ENCODE results near the gene CALHM5. TPM values are rescaled to one million over a fixed set of nuclear protein-coding genes. Genes with fewer than 3 reads are reported as not detected.

The CALHM5 gene
- total and polyA plus RNA-seq, 8 donors: under 0.01 to 4.2 (median 0.22) TPM

DNA sequence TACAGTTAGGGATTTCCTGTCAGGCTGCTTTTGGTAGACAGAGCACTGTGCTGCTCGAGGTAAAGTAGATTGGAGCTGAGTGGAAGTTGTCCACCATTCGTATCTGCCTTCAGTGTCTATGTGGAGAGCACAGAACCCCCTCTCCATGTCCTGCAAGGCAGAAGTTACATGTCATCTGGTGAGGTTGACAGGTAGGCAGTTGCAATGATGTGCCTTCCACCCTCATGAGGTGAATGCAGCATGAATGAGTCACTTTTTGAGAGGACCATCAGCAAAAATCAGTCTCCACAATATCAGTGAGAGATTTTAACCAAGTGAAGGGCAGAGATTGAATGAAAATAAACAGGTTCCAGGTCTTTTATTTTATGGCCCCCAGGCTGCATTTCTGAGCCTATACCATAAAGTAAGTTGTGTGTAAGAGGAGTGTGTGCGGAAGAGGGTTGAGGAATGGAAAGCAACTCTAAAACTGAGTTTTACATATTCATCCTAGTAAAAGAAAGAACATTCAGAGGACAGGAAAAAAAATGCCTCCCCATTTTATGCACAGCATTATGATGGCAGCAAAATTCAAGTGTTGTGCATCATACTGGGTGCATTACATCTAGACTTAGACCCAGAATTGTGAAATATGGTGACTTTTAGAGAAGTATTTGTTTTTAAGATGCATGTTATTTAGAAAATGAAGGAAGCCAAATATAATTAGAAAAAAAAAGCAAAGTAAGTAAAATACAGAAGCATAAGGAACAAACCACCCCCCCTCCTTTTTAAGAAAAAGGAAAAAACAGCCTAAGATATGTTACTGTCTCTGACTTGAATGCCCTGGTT lies 18.2 kb downstream of the CALHM5 start:
- Histone ChIP-seq H3K36me3 (no peaks in the 10 kb centered on the region), H3K4me3 (no peak overlapping the region), H3K27me3 (peaks cover 0 to 3% (median 0%) of the 10 kb centered on the region in 3 donors), H3K27ac (no peak overlapping the region), H3K4me1 (peaks cover 0 to 4% (median 0%) of the 10 kb centered on the region in 4 donors), H3K9me3 (no peaks in the 10 kb centered on the region)
- 63 to 78% (median 76%) methylated on average over 3 of the region's 3 CpGs for WGBS, 5 donors
- TF ChIP-seq POLR2AphosphoS5 (IDR thresholded peaks at IDR 0.05) (no peak), EP300 (IDR thresholded peaks at IDR 0.05) (no peak), POLR2A (IDR thresholded peaks at IDR 0.05) (no peak)
- TF ChIP-seq, protein P1, sequence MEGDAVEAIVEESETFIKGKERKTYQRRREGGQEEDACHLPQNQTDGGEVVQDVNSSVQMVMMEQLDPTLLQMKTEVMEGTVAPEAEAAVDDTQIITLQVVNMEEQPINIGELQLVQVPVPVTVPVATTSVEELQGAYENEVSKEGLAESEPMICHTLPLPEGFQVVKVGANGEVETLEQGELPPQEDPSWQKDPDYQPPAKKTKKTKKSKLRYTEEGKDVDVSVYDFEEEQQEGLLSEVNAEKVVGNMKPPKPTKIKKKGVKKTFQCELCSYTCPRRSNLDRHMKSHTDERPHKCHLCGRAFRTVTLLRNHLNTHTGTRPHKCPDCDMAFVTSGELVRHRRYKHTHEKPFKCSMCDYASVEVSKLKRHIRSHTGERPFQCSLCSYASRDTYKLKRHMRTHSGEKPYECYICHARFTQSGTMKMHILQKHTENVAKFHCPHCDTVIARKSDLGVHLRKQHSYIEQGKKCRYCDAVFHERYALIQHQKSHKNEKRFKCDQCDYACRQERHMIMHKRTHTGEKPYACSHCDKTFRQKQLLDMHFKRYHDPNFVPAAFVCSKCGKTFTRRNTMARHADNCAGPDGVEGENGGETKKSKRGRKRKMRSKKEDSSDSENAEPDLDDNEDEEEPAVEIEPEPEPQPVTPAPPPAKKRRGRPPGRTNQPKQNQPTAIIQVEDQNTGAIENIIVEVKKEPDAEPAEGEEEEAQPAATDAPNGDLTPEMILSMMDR (IDR thresholded peaks at IDR 0.05): no peak
- intact Hi-C loops (cut with DNase I; ENCODE audit: low total_unique reads): loop anchor here (10.0 kb wide), 1 partner anchor 265 kb away; no protein-coding TSS in a partner anchor
- no peak for DNase-seq

DNA sequence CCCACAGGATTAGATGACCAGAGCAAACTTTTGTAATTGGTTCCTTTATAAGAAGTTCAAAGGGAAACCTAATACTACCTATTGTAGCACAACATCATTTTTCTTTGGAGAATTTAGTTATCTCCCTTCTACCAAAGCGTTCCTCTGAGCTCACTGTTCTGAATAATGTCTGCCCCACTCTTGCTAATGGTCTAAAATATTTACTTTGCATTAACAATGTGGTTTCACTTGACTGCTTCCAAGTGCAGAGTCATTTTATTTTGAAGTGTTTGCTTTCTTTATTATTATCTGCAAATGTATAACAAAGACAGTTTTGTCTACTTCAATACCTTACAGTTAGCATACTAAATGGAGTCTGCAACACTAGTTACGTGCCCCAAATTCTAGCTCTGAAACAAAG lies 19.0 kb downstream of the CALHM5 start:
- 26 to 58% (median 32%) methylated on average over 2 of the region's 2 CpGs for WGBS, 5 donors
- Histone ChIP-seq H3K36me3 (no peaks in the 10 kb centered on the region), H3K4me3 (no peak overlapping the region), H3K27me3 (peaks cover 0 to 3% (median 0%) of the 10 kb centered on the region in 3 donors), H3K4me1 (peaks cover 0 to 4% (median 0%) of the 10 kb centered on the region in 4 donors), H3K9me3 (no peaks in the 10 kb centered on the region), H3K27ac (no peak overlapping the region)
- TF ChIP-seq POLR2A (IDR thresholded peaks at IDR 0.05): no peak
- no peak for TF ChIP-seq EP300 (IDR thresholded peaks at IDR 0.05)
- TF ChIP-seq POLR2AphosphoS5 (IDR thresholded peaks at IDR 0.05): no peak
- TF ChIP-seq, protein P1 (IDR thresholded peaks at IDR 0.05): no peak
- intact Hi-C loops (cut with DNase I; ENCODE audit: low total_unique reads): loop anchor here (10.0 kb wide), 1 partner anchor 266 kb away; no protein-coding TSS in a partner anchor
- peak in 1 of 2 donors; percentile 54 for DNase-seq

DNA sequence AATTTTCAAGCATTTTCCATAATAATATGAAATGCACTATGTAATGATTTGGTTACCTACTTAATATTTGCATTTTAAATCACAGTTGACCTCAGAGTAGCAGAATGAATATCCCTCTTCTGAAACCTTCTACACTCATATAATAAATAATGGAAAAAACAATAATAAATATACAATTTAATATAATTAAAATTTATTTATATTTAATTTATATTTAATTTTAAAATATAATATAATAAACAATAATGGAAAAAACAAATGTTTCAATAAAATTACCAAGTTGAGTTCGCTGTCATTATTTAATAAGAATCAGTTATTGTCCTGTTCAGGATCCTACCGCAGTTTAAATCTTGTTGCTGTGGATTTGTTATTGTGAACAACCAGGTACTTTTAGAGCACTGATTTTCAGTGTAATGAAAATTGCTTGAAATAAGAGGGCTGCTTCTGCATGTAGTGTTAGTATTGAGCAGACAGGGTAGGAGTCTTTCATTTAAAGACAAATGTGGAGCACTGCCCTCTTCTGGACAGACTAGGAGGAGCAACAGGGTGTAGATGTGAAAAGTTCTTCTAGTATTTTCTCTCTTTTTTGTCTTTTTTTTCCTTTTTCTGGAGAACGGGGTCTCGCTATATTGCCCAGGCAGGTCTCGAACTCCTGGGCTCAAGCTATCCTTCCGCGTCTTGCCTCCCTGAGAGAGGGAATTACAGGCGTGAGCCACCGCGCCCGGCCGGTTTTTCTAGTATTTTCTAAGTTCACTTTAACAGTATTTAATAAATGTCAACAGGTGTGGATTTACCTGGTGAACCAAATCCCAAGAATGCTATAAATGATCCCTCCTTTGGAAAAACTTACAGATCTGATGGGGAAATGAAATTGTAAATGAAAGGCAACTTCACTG lies 20.5 kb downstream of the CALHM5 start:
- Histone ChIP-seq H3K4me3 (no peak overlapping the region), H3K9me3 (no peaks in the 10 kb centered on the region), H3K36me3 (no peaks in the 10 kb centered on the region), H3K27me3 (peaks cover 0 to 3% (median 0%) of the 10 kb centered on the region in 3 donors), H3K27ac (no peak overlapping the region), H3K4me1 (peaks cover 0 to 4% (median 0%) of the 10 kb centered on the region in 4 donors)
- TF ChIP-seq, protein P1 (IDR thresholded peaks at IDR 0.05): peak in 5 of 7 experiments; percentile 39 to 76 (median 71)
- TF ChIP-seq POLR2AphosphoS5 (IDR thresholded peaks at IDR 0.05): no peak
- TF ChIP-seq EP300 (IDR thresholded peaks at IDR 0.05): no peak
- no peak for TF ChIP-seq POLR2A (IDR thresholded peaks at IDR 0.05)
- DNase-seq: peak; percentile 56 to 84
- WGBS, 5 donors: 75 to 84% (median 77%) methylated on average over 12 of the region's 12 CpGs
- intact Hi-C loops (cut with DNase I; ENCODE audit: low total_unique reads): loop anchor here (10.0 kb wide), 1 partner anchor 267 kb away; no protein-coding TSS in a partner anchor
